ENCODE results near the gene MIXL1. TPM values are rescaled to one million over a fixed set of nuclear protein-coding genes. Genes with fewer than 3 reads are reported as not detected.
"Not testable (repeated sequence)": the region's sequence is repeated elsewhere in the genome, so short reads cannot be mapped to it uniquely, and the experiment has no call there.

Gene MIXL1
- total and polyA plus RNA-seq, 4 experiments from 2014 or later: not detected

- no peak overlapping the region for H3K4me3 ChIP-seq (ENCODE audit: low read length in 2 of 2)
- H3K27me3 Mint-ChIP-seq: no peaks in the 10 kb centered on the region
- intact Hi-C loops (cut with micrococcal nuclease): no loop called here
- no peak overlapping the region for H3K4me3 Mint-ChIP-seq
- DNase-seq: no peak
- no peaks in the 10 kb centered on the region for H3K4me1 Mint-ChIP-seq
- H3K9me3 Mint-ChIP-seq: no peaks in the 10 kb centered on the region
- CTCF ChIA-PET (ENCODE audit: partially characterized antibody): no interaction called here
- H3K36me3 ChIP-seq (ENCODE audit: insufficient read depth, low read length): peaks cover 4% of the 10 kb centered on the region
- H3K27ac Mint-ChIP-seq: no peak overlapping the region
- no peak overlapping the region for H3K27ac ChIP-seq (ENCODE audit: low read depth, low read length)
- POLR2A ChIA-PET (ENCODE audit: partially characterized antibody): no interaction called here
- no peaks in the 10 kb centered on the region for H3K9me3 ChIP-seq (ENCODE audit: control insufficient read depth in 1 of 2, low read length in 2 of 2)
- peaks cover 13 to 17% of the 10 kb centered on the region in 2 donors for H3K36me3 Mint-ChIP-seq
- H3K27me3 ChIP-seq (ENCODE audit: insufficient read depth, low read length): no peaks in the 10 kb centered on the region
- H3K4me1 ChIP-seq (ENCODE audit: insufficient read depth, low read length): no peaks in the 10 kb centered on the region
Measured at GRCh38 chr1:226233293-226233692, 9.8 kb downstream of the MIXL1 start.

DNA sequence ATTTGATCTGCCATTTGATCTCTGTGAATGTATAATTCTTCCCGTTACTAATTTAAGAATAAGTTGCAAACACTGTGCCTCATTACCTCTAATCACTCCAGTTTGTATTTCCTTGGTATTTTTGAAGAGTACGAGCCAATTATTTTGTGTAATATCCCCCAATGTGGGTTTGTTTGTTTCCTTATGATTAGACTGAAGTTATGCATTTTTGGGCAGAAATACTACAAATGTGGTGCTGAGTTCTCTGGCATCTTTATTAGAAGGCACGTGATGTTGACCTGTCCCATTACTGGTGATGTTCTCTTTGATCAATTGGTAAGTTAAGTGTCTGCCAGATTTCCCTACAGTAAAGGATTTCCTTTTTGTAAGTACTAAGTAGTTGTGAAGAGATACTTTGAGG is 10.3 kb downstream of the MIXL1 start:
- Histone ChIP-seq H3K27me3 (ENCODE audit: insufficient read depth, low read length) (no peaks in the 10 kb centered on the region), H3K4me1 (ENCODE audit: insufficient read depth, low read length) (no peaks in the 10 kb centered on the region), H3K27ac (ENCODE audit: low read depth, low read length) (no peak overlapping the region), H3K36me3 (ENCODE audit: insufficient read depth, low read length) (peaks cover 4% of the 10 kb centered on the region), H3K9me3 (ENCODE audit: control insufficient read depth in 1 of 2, low read length in 2 of 2) (no peaks in the 10 kb centered on the region), H3K4me3 (ENCODE audit: low read length in 2 of 2) (no peak overlapping the region)
- CTCF ChIA-PET (ENCODE audit: partially characterized antibody): no interaction called here
- Mint-ChIP-seq H3K4me3 (no peak overlapping the region), H3K9me3 (no peaks in the 10 kb centered on the region), H3K27ac (peak overlapping the region in 1 of 7 donors; percentile 62), H3K4me1 (no peaks in the 10 kb centered on the region), H3K36me3 (peaks cover 16 to 20% of the 10 kb centered on the region in 2 donors), H3K27me3 (no peaks in the 10 kb centered on the region)
- intact Hi-C loops (cut with micrococcal nuclease): no loop called here
- DNase-seq: no peak
- POLR2A ChIA-PET (ENCODE audit: partially characterized antibody): no interaction called here

GRCh38 chr1:226236826-226237225 is 13.4 kb downstream of the MIXL1 start:
- CTCF ChIA-PET (ENCODE audit: partially characterized antibody): no interaction called here
- Mint-ChIP-seq H3K27ac (no peak overlapping the region), H3K36me3 (peaks cover 25 to 26% of the 10 kb centered on the region in 2 donors)

GRCh38 chr1:226239421-226239820 is 16.0 kb downstream of the MIXL1 start:
- DNase-seq: no peak
- peaks cover 4% of the 10 kb centered on the region for H3K36me3 ChIP-seq (ENCODE audit: insufficient read depth, low read length)
- H3K27ac ChIP-seq (ENCODE audit: low read depth, low read length): no peak overlapping the region
- H3K4me3 Mint-ChIP-seq: no peak overlapping the region
- H3K4me1 Mint-ChIP-seq: no peaks in the 10 kb centered on the region
- POLR2A ChIA-PET (ENCODE audit: partially characterized antibody): no interaction called here
- H3K27me3 Mint-ChIP-seq: no peaks in the 10 kb centered on the region
- H3K9me3 Mint-ChIP-seq: no peaks in the 10 kb centered on the region
- H3K27me3 ChIP-seq (ENCODE audit: insufficient read depth, low read length): no peaks in the 10 kb centered on the region
- H3K9me3 ChIP-seq (ENCODE audit: control insufficient read depth in 1 of 2, low read length in 2 of 2): no peaks in the 10 kb centered on the region
- intact Hi-C loops (cut with micrococcal nuclease): no loop called here
- peaks cover 22 to 28% of the 10 kb centered on the region in 2 donors for H3K36me3 Mint-ChIP-seq
- no peaks in the 10 kb centered on the region for H3K4me1 ChIP-seq (ENCODE audit: insufficient read depth, low read length)
- no peak overlapping the region for H3K27ac Mint-ChIP-seq
- no peak overlapping the region for H3K4me3 ChIP-seq (ENCODE audit: low read length in 2 of 2)
- CTCF ChIA-PET (ENCODE audit: partially characterized antibody): no interaction called here

More at GRCh38 chr1:226236826-226237225, 13.4 kb downstream of the MIXL1 start:
- Histone ChIP-seq H3K9me3 (ENCODE audit: control insufficient read depth in 1 of 2, low read length in 2 of 2) (no peaks in the 10 kb centered on the region), H3K4me3 (ENCODE audit: low read length in 2 of 2) (no peak overlapping the region), H3K27ac (ENCODE audit: low read depth, low read length) (no peak overlapping the region), H3K4me1 (ENCODE audit: insufficient read depth, low read length) (no peaks in the 10 kb centered on the region), H3K27me3 (ENCODE audit: insufficient read depth, low read length) (no peaks in the 10 kb centered on the region), H3K36me3 (ENCODE audit: insufficient read depth, low read length) (peaks cover 4% of the 10 kb centered on the region)
- no peaks in the 10 kb centered on the region for H3K27me3 Mint-ChIP-seq
- no peak overlapping the region for H3K4me3 Mint-ChIP-seq
- intact Hi-C loops (cut with micrococcal nuclease): no loop called here
- H3K9me3 Mint-ChIP-seq: no peaks in the 10 kb centered on the region
- no peaks in the 10 kb centered on the region for H3K4me1 Mint-ChIP-seq
- DNase-seq: no peak
- POLR2A ChIA-PET (ENCODE audit: partially characterized antibody): no interaction called here

GRCh38 chr1:226248091-226248490 is 24.6 kb downstream of the MIXL1 start:
- H3K36me3 Mint-ChIP-seq: peaks cover 9 to 22% of the 10 kb centered on the region in 2 donors
- no peak overlapping the region for H3K4me3 Mint-ChIP-seq
- no peak overlapping the region for H3K4me3 ChIP-seq (ENCODE audit: low read length in 2 of 2)
- no peaks in the 10 kb centered on the region for H3K27me3 Mint-ChIP-seq
- no peaks in the 10 kb centered on the region for H3K27me3 ChIP-seq (ENCODE audit: insufficient read depth, low read length)
- no peaks in the 10 kb centered on the region for H3K4me1 ChIP-seq (ENCODE audit: insufficient read depth, low read length)
- no peaks in the 10 kb centered on the region for H3K4me1 Mint-ChIP-seq
- H3K9me3 Mint-ChIP-seq: no peaks in the 10 kb centered on the region
- H3K9me3 ChIP-seq (ENCODE audit: control insufficient read depth in 1 of 2, low read length in 2 of 2): no peaks in the 10 kb centered on the region
- no peak for DNase-seq
- POLR2A ChIA-PET (ENCODE audit: partially characterized antibody): no interaction called here
- no peaks in the 10 kb centered on the region for H3K36me3 ChIP-seq (ENCODE audit: insufficient read depth, low read length)
- CTCF ChIA-PET (ENCODE audit: partially characterized antibody): interaction anchor here (1.1 kb wide), 1 partner anchor 51 kb away, joined by 3 read pairs; no protein-coding TSS in a partner anchor
- H3K27ac Mint-ChIP-seq: no peak overlapping the region
- no peak overlapping the region for H3K27ac ChIP-seq (ENCODE audit: low read depth, low read length)
- intact Hi-C loops (cut with micrococcal nuclease): no loop called here

- intact Hi-C loops (cut with micrococcal nuclease): no loop called here
- Histone ChIP-seq H3K36me3 (ENCODE audit: insufficient read depth, low read length) (no peaks in the 10 kb centered on the region), H3K4me1 (ENCODE audit: insufficient read depth, low read length) (no peaks in the 10 kb centered on the region), H3K27ac (ENCODE audit: low read depth, low read length) (no peak overlapping the region), H3K4me3 (ENCODE audit: low read length in 2 of 2) (no peak overlapping the region), H3K27me3 (ENCODE audit: insufficient read depth, low read length) (no peaks in the 10 kb centered on the region), H3K9me3 (ENCODE audit: control insufficient read depth in 1 of 2, low read length in 2 of 2) (no peaks in the 10 kb centered on the region)
- H3K4me1 Mint-ChIP-seq: no peaks in the 10 kb centered on the region
- CTCF ChIA-PET (ENCODE audit: partially characterized antibody): interaction anchor here (1.1 kb wide), 1 partner anchor 52 kb away, joined by 3 read pairs; no protein-coding TSS in a partner anchor
- H3K36me3 Mint-ChIP-seq: peaks cover 9 to 22% of the 10 kb centered on the region in 2 donors
- POLR2A ChIA-PET (ENCODE audit: partially characterized antibody): no interaction called here
- H3K9me3 Mint-ChIP-seq: no peaks in the 10 kb centered on the region
- no peak overlapping the region for H3K4me3 Mint-ChIP-seq
- peak overlapping the region in 1 of 7 donors; percentile 11 for H3K27ac Mint-ChIP-seq
- DNase-seq: no peak
- no peaks in the 10 kb centered on the region for H3K27me3 Mint-ChIP-seq
Measured at GRCh38 chr1:226248796-226249195, 25.3 kb downstream of the MIXL1 start.

DNA sequence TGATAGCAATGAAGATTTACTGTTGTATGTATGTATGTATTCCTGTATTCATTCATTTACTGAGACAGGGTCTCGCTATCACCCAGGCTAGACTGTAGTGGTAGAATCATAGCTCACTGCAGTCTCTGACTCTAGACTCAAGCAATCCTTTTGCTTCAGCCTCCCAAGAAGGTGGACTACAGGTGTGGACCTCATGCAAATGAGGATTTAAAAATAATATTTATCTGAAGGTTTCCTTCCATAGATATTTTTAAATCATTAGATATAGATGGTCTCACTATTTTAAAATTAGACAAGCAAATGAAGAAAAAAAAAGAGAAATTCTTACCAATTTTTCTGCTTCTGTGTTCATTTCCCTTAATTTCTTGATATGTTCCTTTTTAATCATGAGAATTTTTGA is 27.0 kb downstream of the MIXL1 start:
- intact Hi-C loops (cut with micrococcal nuclease): no loop called here
- no peak for DNase-seq
- POLR2A ChIA-PET (ENCODE audit: partially characterized antibody): no interaction called here

DNA sequence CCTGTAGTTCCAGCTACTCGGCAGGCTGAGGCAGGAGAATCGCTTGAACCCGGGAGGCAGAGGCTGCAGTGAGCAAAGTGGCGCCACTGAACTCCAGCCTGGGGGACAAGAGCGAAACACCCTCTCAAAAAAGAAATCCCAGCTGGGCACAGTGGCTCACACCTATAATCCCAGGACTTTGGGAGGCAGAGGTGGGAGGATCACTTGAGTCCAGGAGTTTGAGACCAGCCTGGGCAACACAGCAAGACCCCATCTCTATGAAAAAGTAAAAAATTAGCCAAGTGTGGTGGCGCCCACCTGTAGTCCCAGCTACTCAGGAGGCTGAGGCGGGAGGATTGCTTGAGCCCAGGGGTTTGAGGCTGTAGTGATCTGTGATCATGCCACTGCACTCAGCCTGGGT is 29.4 kb downstream of the MIXL1 start:
- H3K4me3 ChIP-seq (ENCODE audit: low read length in 2 of 2); H3K4me1 Mint-ChIP-seq; H3K9me3 Mint-ChIP-seq; H3K4me3 Mint-ChIP-seq; H3K27me3 Mint-ChIP-seq; H3K27ac ChIP-seq (ENCODE audit: low read depth, low read length); H3K27ac Mint-ChIP-seq; POLR2A ChIA-PET (ENCODE audit: partially characterized antibody); DNase-seq; CTCF ChIA-PET (ENCODE audit: partially characterized antibody); H3K9me3 ChIP-seq (ENCODE audit: control insufficient read depth in 1 of 2, low read length in 2 of 2); H3K36me3 ChIP-seq (ENCODE audit: insufficient read depth, low read length); H3K27me3 ChIP-seq (ENCODE audit: insufficient read depth, low read length); intact Hi-C loops (cut with micrococcal nuclease); H3K4me1 ChIP-seq (ENCODE audit: insufficient read depth, low read length): not testable (repeated sequence)
- H3K36me3 Mint-ChIP-seq: peaks cover 12 to 18% of the 10 kb centered on the region in 2 donors

More for the DNA sequence above, 27.0 kb downstream of the MIXL1 start:
- no peak overlapping the region for H3K27ac ChIP-seq (ENCODE audit: low read depth, low read length)
- peaks cover 10 to 21% of the 10 kb centered on the region in 2 donors for H3K36me3 Mint-ChIP-seq
- no peaks in the 10 kb centered on the region for H3K9me3 ChIP-seq (ENCODE audit: control insufficient read depth in 1 of 2, low read length in 2 of 2)
- H3K27me3 ChIP-seq (ENCODE audit: insufficient read depth, low read length): no peaks in the 10 kb centered on the region
- no peaks in the 10 kb centered on the region for H3K36me3 ChIP-seq (ENCODE audit: insufficient read depth, low read length)
- no peak overlapping the region for H3K4me3 ChIP-seq (ENCODE audit: low read length in 2 of 2)
- H3K27ac Mint-ChIP-seq: no peak overlapping the region
- CTCF ChIA-PET (ENCODE audit: partially characterized antibody): no interaction called here
- H3K4me3 Mint-ChIP-seq: no peak overlapping the region
- no peaks in the 10 kb centered on the region for H3K9me3 Mint-ChIP-seq
- H3K27me3 Mint-ChIP-seq: no peaks in the 10 kb centered on the region
- H3K4me1 ChIP-seq (ENCODE audit: insufficient read depth, low read length): no peaks in the 10 kb centered on the region
- no peaks in the 10 kb centered on the region for H3K4me1 Mint-ChIP-seq
